ENCODE data around the gene GDPD1. TPM values are rescaled to one million over a fixed set of nuclear protein-coding genes. Genes with fewer than 3 reads are reported as not detected.
A peak's percentile ranks its signal among the peaks of the same experiment; 100 is the strongest.
"Not testable (repeated sequence)": the region's sequence is repeated elsewhere in the genome, so short reads cannot be mapped to it uniquely, and the experiment has no call there.

Gene GDPD1
- total and polyA plus RNA-seq, 9 of the 15 experiments (the other 6 are each of a cell fraction or from before 2014, with no cell fraction given) = 5.7 to 15.2 (median 9.3) TPM

- TF ChIP-seq ZNF324 (CRISPR knock-in tag; IDR thresholded peaks at IDR 0.05) (peak; percentile 40; the same call in 1 of the 2 replicates), NR2C2 (tag; IDR thresholded peaks at IDR 0.05) (peak; percentile 67), TEAD2 (tag; IDR thresholded peaks at IDR 0.05) (peak; percentile 85), TRIM28 (IDR thresholded peaks at IDR 0.05) (0 out of 2 replicates have a peak, but pooled peaks have one; percentile 46), TOE1 (IDR thresholded peaks at IDR 0.05; ENCODE audit: borderline replicate concordance) (peak; percentile 83), POLR2AphosphoS5 (IDR thresholded peaks at IDR 0.05; ENCODE audit: control insufficient read depth, insufficient read depth, low read depth, low read length) (peak; percentile 86), TRIM24 (IDR thresholded peaks at IDR 0.05) (peak; percentile 95 to 96), ZNF445 (CRISPR knock-in tag; IDR thresholded peaks at IDR 0.05; ENCODE audit: low read depth) (peak; percentile 14; the same call in 1 of the 2 replicates), ZBTB2 (IDR thresholded peaks at IDR 0.05) (peak; percentile 55; the same call in 1 of the 2 replicates), NCOA2 (IDR thresholded peaks at IDR 0.05; ENCODE audit: partially characterized antibody in 2 of 2) (peak; percentile 77 to 82)
- not testable (repeated sequence) for TF ChIP-seq NR2C2 (CRISPR knock-in tag; IDR thresholded peaks at IDR 0.05); TOE1 (CRISPR knock-in tag; IDR thresholded peaks at IDR 0.05; ENCODE audit: borderline replicate concordance, low read depth)
- TF ChIP-seq, protein P1, sequence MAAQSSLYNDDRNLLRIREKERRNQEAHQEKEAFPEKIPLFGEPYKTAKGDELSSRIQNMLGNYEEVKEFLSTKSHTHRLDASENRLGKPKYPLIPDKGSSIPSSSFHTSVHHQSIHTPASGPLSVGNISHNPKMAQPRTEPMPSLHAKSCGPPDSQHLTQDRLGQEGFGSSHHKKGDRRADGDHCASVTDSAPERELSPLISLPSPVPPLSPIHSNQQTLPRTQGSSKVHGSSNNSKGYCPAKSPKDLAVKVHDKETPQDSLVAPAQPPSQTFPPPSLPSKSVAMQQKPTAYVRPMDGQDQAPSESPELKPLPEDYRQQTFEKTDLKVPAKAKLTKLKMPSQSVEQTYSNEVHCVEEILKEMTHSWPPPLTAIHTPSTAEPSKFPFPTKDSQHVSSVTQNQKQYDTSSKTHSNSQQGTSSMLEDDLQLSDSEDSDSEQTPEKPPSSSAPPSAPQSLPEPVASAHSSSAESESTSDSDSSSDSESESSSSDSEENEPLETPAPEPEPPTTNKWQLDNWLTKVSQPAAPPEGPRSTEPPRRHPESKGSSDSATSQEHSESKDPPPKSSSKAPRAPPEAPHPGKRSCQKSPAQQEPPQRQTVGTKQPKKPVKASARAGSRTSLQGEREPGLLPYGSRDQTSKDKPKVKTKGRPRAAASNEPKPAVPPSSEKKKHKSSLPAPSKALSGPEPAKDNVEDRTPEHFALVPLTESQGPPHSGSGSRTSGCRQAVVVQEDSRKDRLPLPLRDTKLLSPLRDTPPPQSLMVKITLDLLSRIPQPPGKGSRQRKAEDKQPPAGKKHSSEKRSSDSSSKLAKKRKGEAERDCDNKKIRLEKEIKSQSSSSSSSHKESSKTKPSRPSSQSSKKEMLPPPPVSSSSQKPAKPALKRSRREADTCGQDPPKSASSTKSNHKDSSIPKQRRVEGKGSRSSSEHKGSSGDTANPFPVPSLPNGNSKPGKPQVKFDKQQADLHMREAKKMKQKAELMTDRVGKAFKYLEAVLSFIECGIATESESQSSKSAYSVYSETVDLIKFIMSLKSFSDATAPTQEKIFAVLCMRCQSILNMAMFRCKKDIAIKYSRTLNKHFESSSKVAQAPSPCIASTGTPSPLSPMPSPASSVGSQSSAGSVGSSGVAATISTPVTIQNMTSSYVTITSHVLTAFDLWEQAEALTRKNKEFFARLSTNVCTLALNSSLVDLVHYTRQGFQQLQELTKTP (IDR thresholded peaks at IDR 0.05; ENCODE audit: low read depth in 1 of 2, partially characterized antibody in 2 of 2) = peak; percentile 51 to 94
- TF ChIP-seq, protein P2, sequence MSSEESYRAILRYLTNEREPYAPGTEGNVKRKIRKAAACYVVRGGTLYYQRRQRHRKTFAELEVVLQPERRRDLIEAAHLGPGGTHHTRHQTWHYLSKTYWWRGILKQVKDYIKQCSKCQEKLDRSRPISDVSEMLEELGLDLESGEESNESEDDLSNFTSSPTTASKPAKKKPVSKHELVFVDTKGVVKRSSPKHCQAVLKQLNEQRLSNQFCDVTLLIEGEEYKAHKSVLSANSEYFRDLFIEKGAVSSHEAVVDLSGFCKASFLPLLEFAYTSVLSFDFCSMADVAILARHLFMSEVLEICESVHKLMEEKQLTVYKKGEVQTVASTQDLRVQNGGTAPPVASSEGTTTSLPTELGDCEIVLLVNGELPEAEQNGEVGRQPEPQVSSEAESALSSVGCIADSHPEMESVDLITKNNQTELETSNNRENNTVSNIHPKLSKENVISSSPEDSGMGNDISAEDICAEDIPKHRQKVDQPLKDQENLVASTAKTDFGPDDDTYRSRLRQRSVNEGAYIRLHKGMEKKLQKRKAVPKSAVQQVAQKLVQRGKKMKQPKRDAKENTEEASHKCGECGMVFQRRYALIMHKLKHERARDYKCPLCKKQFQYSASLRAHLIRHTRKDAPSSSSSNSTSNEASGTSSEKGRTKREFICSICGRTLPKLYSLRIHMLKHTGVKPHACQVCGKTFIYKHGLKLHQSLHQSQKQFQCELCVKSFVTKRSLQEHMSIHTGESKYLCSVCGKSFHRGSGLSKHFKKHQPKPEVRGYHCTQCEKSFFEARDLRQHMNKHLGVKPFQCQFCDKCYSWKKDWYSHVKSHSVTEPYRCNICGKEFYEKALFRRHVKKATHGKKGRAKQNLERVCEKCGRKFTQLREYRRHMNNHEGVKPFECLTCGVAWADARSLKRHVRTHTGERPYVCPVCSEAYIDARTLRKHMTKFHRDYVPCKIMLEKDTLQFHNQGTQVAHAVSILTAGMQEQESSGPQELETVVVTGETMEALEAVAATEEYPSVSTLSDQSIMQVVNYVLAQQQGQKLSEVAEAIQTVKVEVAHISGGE (CRISPR knock-in tag; IDR thresholded peaks at IDR 0.05) = peak in 1 of 3 experiments; percentile 82; a peak in 2 of 6 replicates
- TF ChIP-seq, protein P3, sequence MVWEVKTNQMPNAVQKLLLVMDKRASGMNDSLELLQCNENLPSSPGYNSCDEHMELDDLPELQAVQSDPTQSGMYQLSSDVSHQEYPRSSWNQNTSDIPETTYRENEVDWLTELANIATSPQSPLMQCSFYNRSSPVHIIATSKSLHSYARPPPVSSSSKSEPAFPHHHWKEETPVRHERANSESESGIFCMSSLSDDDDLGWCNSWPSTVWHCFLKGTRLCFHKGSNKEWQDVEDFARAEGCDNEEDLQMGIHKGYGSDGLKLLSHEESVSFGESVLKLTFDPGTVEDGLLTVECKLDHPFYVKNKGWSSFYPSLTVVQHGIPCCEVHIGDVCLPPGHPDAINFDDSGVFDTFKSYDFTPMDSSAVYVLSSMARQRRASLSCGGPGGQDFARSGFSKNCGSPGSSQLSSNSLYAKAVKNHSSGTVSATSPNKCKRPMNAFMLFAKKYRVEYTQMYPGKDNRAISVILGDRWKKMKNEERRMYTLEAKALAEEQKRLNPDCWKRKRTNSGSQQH (CRISPR knock-in tag; IDR thresholded peaks at IDR 0.05) = peak; percentile 82; the same call in 1 of the 2 replicates
Measured at GRCh38 chr17:59290302-59290998, 70.1 kb downstream of the GDPD1 start (continued).

All from K562 (cell line).